Occipital lobe (tissue), 2 donors: ENCODE measurements around the gene CHI3L1. TPM values are rescaled to one million over a fixed set of nuclear protein-coding genes. Genes with fewer than 3 reads are reported as not detected.

Source experiments
- DNase-seq: peaks from one replicate; lab custom pipeline; 2025; lab: John Stamatoyannopoulos, UW
- total RNA-seq: library from RNA; depleted of rRNA; stranded (reverse); fragments of >200 nt; gene quantifications from one replicate; pipeline ENCODE4 v1.2.3, GENCODE V29; 2014

The CHI3L1 gene
- total RNA-seq, 1 donor from 2014 or later = 1.6 TPM

GRCh38 chr1:203152158-203153034, 34.1 kb downstream of the CHI3L1 start:
- DNase-seq = no peak

- DNase-seq = no peak
Measured at GRCh38 chr1:203151362-203152157, 34.9 kb downstream of the CHI3L1 start.

GRCh38 chr1:203150511-203151297, 35.8 kb downstream of the CHI3L1 start:
- DNase-seq = no peak

- no peak for DNase-seq
Measured at GRCh38 chr1:203149188-203149840, 37.2 kb downstream of the CHI3L1 start.

- no peak for DNase-seq
Measured at GRCh38 chr1:203148579-203148978, 37.9 kb downstream of the CHI3L1 start.

GRCh38 chr1:203148127-203148526, 38.4 kb downstream of the CHI3L1 start:
- DNase-seq = no peak

GRCh38 chr1:203147376-203147775, 39.1 kb downstream of the CHI3L1 start:
- DNase-seq = peak; percentile 51

- no peak for DNase-seq
Measured at GRCh38 chr1:203146537-203146936, 40.0 kb downstream of the CHI3L1 start.

GRCh38 chr1:203146042-203146369, 40.5 kb downstream of the CHI3L1 start:
- DNase-seq = no peak

- no peak for DNase-seq
Measured at GRCh38 chr1:203145321-203146041, 41.0 kb downstream of the CHI3L1 start.

GRCh38 chr1:203144661-203145060, 41.8 kb downstream of the CHI3L1 start:
- DNase-seq = peak; percentile 66

- DNase-seq = no peak
Measured at GRCh38 chr1:203143641-203144040, 42.9 kb downstream of the CHI3L1 start.

- DNase-seq = no peak
Measured at GRCh38 chr1:203142684-203143408, 43.7 kb downstream of the CHI3L1 start.

GRCh38 chr1:203142124-203142523, 44.4 kb downstream of the CHI3L1 start:
- no peak for DNase-seq

- DNase-seq = no peak
Measured at GRCh38 chr1:203140743-203141520, 45.6 kb downstream of the CHI3L1 start.

GRCh38 chr1:203139976-203140475, 46.5 kb downstream of the CHI3L1 start:
- DNase-seq = no peak

GRCh38 chr1:203138066-203138465, 48.4 kb downstream of the CHI3L1 start:
- no peak for DNase-seq

GRCh38 chr1:203137324-203137723, 49.2 kb downstream of the CHI3L1 start:
- no peak for DNase-seq
